Stomach (tissue), 4 donors: ENCODE data around the gene IQCF6.

Source experiments
- POLR2A ChIP-seq, 4 donors: fragments of 450-650 bp; IDR thresholded peaks; one replicate each; pipeline ENCODE4 v1.6.1; 2016; ENCODE audit warnings: antibody characterized with exemption in 4 of 4, control low read depth in 2 of 4, mild to moderate bottlenecking in 1 of 4, moderate library complexity in 1 of 4
- TF ChIP-seq, protein P1 (sequence below), 7 experiments: fragments of 450-650 bp in 4 of 7; fragments of 200-600 bp in 3 of 7; sonication (generic) in 3 of 7; IDR thresholded peaks; one replicate each; pipeline ENCODE4 v1.5.1; 2016 to 2019; ENCODE audit warnings: antibody characterized with exemption in 7 of 7, control low read depth in 2 of 7, mild to moderate bottlenecking in 1 of 7

DNA sequence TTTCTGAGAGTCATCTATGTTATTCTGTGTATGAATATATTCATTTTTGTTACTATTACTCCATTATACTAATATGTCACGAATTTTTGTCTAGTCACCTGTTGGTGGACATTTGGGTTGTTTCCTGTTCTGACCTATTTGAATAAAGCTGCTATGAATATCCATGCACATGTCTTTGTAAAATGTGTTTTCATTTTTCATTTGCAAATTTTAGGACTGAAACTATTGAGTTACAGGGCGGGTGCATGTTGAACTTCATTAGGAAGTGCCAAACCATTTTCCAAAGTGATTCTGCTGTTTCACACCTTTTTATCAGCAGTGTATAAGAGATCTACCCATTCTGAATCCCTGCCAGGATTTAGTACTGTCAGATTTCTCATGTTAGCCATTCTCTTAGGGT is 37.7 kb upstream of the IQCF6 start:
- TF ChIP-seq, protein P1, sequence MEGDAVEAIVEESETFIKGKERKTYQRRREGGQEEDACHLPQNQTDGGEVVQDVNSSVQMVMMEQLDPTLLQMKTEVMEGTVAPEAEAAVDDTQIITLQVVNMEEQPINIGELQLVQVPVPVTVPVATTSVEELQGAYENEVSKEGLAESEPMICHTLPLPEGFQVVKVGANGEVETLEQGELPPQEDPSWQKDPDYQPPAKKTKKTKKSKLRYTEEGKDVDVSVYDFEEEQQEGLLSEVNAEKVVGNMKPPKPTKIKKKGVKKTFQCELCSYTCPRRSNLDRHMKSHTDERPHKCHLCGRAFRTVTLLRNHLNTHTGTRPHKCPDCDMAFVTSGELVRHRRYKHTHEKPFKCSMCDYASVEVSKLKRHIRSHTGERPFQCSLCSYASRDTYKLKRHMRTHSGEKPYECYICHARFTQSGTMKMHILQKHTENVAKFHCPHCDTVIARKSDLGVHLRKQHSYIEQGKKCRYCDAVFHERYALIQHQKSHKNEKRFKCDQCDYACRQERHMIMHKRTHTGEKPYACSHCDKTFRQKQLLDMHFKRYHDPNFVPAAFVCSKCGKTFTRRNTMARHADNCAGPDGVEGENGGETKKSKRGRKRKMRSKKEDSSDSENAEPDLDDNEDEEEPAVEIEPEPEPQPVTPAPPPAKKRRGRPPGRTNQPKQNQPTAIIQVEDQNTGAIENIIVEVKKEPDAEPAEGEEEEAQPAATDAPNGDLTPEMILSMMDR (IDR thresholded peaks at IDR 0.05), result no peak
- no peak for TF ChIP-seq POLR2A (IDR thresholded peaks at IDR 0.05)
